ENCODE data around the gene PEX26. TPM values are rescaled to one million over a fixed set of nuclear protein-coding genes. Genes with fewer than 3 reads are reported as not detected.
A peak's percentile ranks its signal among the peaks of the same experiment; 100 is the strongest.
"Not testable (repeated sequence)": the region's sequence is repeated elsewhere in the genome, so short reads cannot be mapped to it uniquely, and the experiment has no call there.

PEX26 gene
- total and polyA plus RNA-seq, 9 donors, result 13.0 to 33.4 (median 23.5) TPM

- 56 to 73% (median 68%) methylated on average over 1 of the region's 1 CpG for WGBS, 3 donors
- Histone ChIP-seq H3K27me3 (no peaks in the 10 kb centered on the region), H3K9me3 (no peaks in the 10 kb centered on the region), H3K4me1 (ENCODE audit: insufficient read depth) (peaks cover 4% of the 10 kb centered on the region), H3K4me3 (no peak overlapping the region), H3K36me3 (no peaks in the 10 kb centered on the region), H3K27ac (no peak overlapping the region)
- DNase-seq, result no peak
- intact Hi-C loops (cut with DNase I), result loop anchor here in 3 of 4 donors (10.0 kb wide), 3 partner anchors 47 to 157 kb away; partner anchors contain the start of gene MICAL3 (in 2 of the 3)
- no peak for TF ChIP-seq POLR2A (IDR thresholded peaks at IDR 0.05)
Measured at GRCh38 chr22:18071968-18072310, 5.9 kb upstream of the PEX26 start.

- 66 to 87% (median 76%) methylated on average over 2 of the region's 2 CpGs for WGBS, 3 donors
- Histone ChIP-seq H3K27ac (no peak overlapping the region), H3K27me3 (no peaks in the 10 kb centered on the region), H3K4me1 (ENCODE audit: insufficient read depth) (peaks cover 1% of the 10 kb centered on the region), H3K4me3 (no peak overlapping the region), H3K36me3 (no peaks in the 10 kb centered on the region), H3K9me3 (no peaks in the 10 kb centered on the region)
- no peak for DNase-seq
- TF ChIP-seq POLR2A (IDR thresholded peaks at IDR 0.05) (no peak), EP300 (IDR thresholded peaks at IDR 0.05) (no peak)
- intact Hi-C loops (cut with DNase I), result loop anchor here in 3 of 4 donors (10.0 kb wide), 3 partner anchors 49 to 159 kb away; partner anchors contain the start of gene MICAL3 (in 2 of the 3)
Measured at GRCh38 chr22:18073467-18073866, 4.3 kb upstream of the PEX26 start.

- not testable (repeated sequence) for DNase-seq; H3K4me1 ChIP-seq (ENCODE audit: insufficient read depth); H3K9me3 ChIP-seq; H3K4me3 ChIP-seq; H3K36me3 ChIP-seq; H3K27ac ChIP-seq; H3K27me3 ChIP-seq
- 79 to 84% (median 83%) methylated on average over 4 of the region's 4 CpGs for WGBS, 3 donors
- intact Hi-C loops (cut with DNase I), result loop anchor here (2.0 to 10.0 kb wide), 6 partner anchors 49 to 243 kb away; partner anchors contain the start of gene MICAL3 (in 2 of the 4)
Measured at GRCh38 chr22:18073927-18074326, 3.9 kb upstream of the PEX26 start.

- H3K36me3 ChIP-seq, result no peaks in the 10 kb centered on the region
- WGBS, 3 donors, result 91 to 96% (median 94%) methylated on average over 6 of the region's 6 CpGs
- no peaks in the 10 kb centered on the region for H3K9me3 ChIP-seq
- H3K4me3 ChIP-seq, result no peak overlapping the region
- DNase-seq, result no peak
- peak overlapping the region in 1 of 2 donors; percentile 28 for H3K27ac ChIP-seq
- TF ChIP-seq CTCF (IDR thresholded peaks at IDR 0.05) (no peak), EP300 (IDR thresholded peaks at IDR 0.05) (no peak), POLR2A (IDR thresholded peaks at IDR 0.05) (no peak)
- intact Hi-C loops (cut with DNase I), result loop anchor here (2.0 to 10.0 kb wide), 8 partner anchors 50 to 244 kb away; partner anchors contain the start of gene MICAL3 (in 3 of the 4)
- H3K4me1 ChIP-seq (ENCODE audit: insufficient read depth), result peaks cover 1% of the 10 kb centered on the region
- H3K27me3 ChIP-seq, result no peaks in the 10 kb centered on the region
Measured at GRCh38 chr22:18075101-18075719, 2.6 kb upstream of the PEX26 start.

- Histone ChIP-seq H3K27me3 (no peaks in the 10 kb centered on the region), H3K36me3 (no peaks in the 10 kb centered on the region), H3K4me3 (no peak overlapping the region), H3K4me1 (ENCODE audit: insufficient read depth) (peaks cover 1% of the 10 kb centered on the region), H3K9me3 (no peaks in the 10 kb centered on the region), H3K27ac (peak overlapping the region in 1 of 2 donors; percentile 28)
- peak; percentile 70 to 93 (median 92) for TF ChIP-seq CTCF (IDR thresholded peaks at IDR 0.05)
- peak; percentile 25 for TF ChIP-seq EP300 (IDR thresholded peaks at IDR 0.05)
- TF ChIP-seq POLR2A (IDR thresholded peaks at IDR 0.05), result no peak
- intact Hi-C loops (cut with DNase I), result loop anchor here (2.0 to 10.0 kb wide), 8 partner anchors 51 to 245 kb away; partner anchors contain the start of gene MICAL3 (in 3 of the 4)
- peak; percentile 53 to 75 (median 62) for DNase-seq
- 23 to 28% (median 24%) methylated on average over 13 of the region's 13 CpGs for WGBS, 3 donors
Measured at GRCh38 chr22:18075720-18076497, 1.9 kb upstream of the PEX26 start.

All from ovary (tissue), 9 donors.